WI38 (cell line): ENCODE results near the gene RAP1A.

Source experiments
- H3K4me3 ChIP-seq: 2 replicates; pipeline ENCODE4 v1.5.1; 2011; ENCODE audit warnings: low read depth, mild to moderate bottlenecking, control low read depth, low read length
- CTCF ChIP-seq: IDR thresholded peaks from 2 replicates; pipeline ENCODE4 v1.5.1; 2012; ENCODE audit warnings: low read depth, mild to moderate bottlenecking, control low read depth, low read length

Gene RAP1A

DNA sequence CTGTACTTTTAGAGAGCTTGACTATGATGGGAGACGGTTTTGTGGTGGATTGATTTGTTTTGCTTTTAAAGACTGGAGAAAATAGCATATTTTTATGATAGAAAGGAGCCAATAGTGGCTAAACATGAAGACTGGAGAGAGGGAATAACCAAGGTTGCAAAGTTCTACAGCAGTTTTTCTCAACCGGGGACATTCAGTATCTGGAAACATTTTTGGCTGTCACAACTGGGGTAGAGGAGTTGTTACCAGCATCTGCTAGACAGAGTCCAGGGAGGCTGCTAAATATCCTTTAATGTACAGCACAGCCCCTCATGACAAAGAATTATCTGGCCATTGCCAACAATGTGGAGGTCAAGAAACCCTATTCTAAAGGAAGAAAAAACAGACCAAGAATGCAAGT lies 38.4 kb upstream of the RAP1A start:
- no peak for TF ChIP-seq CTCF
- no peak overlapping the region for H3K4me3 ChIP-seq

GRCh38 chr1:111582016-111582415 lies 37.6 kb upstream of the RAP1A start:
- no peak overlapping the region for H3K4me3 ChIP-seq
- no peak for TF ChIP-seq CTCF

DNA sequence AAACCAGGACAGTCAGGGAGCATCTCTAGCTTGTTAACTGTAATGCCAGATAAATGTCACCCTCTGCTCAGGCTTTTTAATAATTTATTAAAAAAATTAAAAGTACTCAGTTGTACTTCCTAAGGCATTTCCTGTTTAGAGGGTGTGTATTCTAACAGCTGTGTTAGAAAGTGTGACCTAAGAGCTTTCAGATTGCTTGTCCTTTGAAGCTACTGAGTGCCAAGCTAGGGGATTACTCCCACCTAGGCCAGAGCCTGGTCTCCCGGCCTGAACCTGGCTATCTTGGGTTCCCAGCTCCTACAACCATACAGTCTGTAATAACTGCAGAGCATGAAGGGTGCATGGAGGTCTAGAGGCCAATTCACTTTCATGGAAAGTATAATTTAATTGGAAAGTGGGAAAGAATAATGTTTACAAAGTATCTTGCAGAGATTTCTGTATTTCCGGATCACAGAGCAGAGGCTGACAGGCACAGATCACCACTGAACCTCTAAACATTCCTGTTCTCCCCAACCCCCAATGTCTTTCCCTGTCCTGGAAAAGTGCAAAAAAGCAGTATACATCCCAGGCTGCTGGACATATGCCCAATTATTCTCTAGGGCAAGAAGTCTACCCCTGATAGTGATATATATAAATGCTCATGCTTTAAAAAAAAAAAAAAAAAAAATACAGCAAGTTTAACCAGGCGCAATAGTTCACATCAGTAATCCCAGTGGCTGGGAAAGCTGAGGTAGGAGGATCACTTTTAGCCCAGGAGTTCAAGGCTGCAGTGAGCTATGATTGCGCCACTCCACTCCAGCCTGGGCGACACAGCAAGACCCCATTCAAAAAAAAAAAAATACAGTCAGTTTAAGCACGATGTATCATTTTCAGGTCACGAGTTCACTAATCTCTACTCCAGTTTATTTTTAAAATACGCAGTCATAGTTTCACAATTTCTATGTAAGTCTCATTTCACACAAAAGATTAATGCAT lies 36.7 kb upstream of the RAP1A start:
- no peak overlapping the region for H3K4me3 ChIP-seq
- TF ChIP-seq CTCF: no peak

GRCh38 chr1:111585447-111586086 lies 34.0 kb upstream of the RAP1A start:
- H3K4me3 ChIP-seq: no peak overlapping the region
- no peak for TF ChIP-seq CTCF

- TF ChIP-seq CTCF: no peak
- no peak overlapping the region for H3K4me3 ChIP-seq
These were observed 33.5 kb upstream of the RAP1A start for GRCh38 chr1:111586112-111586511.

DNA sequence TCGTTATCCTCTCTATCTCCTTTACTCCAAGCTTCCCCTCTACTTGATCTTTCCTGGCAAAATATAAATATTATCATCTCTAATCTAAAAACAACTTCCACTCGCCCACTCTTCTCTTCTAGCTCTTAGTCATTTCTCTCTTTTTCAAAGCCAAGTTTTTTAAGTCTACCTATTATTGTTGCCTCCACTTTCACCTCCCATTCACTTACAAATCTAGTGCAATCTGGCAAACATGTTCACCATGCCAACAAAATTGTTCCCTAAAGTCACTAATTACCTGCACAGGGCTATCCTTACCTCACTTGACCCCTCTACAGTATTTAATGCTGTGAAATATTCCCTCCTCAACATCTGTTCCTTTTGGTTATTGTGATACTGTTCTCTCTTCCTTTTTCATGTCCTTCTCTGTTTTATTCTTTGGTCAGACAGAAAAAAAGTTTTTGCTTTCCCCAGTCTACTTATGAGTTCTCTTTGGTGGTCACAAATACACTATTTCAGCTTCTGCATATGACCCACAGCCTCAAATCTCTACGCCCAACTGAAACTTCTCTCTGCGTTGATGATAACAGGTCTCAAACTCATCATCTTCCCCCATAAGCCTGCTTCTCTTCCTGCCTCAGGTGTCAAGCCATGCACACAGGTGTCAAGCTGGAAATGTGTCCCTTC lies 31.9 kb upstream of the RAP1A start:
- H3K4me3 ChIP-seq: no peak overlapping the region
- no peak for TF ChIP-seq CTCF
